Globus pallidus (tissue), 1 donor: ENCODE results near the gene CYTH2.
A peak's percentile ranks its signal among the peaks of the same experiment; 100 is the strongest.
"Not testable (repeated sequence)": the region's sequence is repeated elsewhere in the genome, so short reads cannot be mapped to it uniquely, and the experiment has no call there.

Source experiments
- DNase-seq: peaks from one replicate; pipeline ENCODE4 v3.0.0-alpha.2; 2015; ENCODE audit warnings: low spot score

CYTH2 gene

GRCh38 chr19:48477698-48478338 is 8.6 kb downstream of the CYTH2 start:
- no peak for DNase-seq

GRCh38 chr19:48478339-48479256 is 9.4 kb downstream of the CYTH2 start:
- no peak for DNase-seq

- DNase-seq, result no peak
Measured at GRCh38 chr19:48479686-48480085, 10.5 kb downstream of the CYTH2 start.

- no peak for DNase-seq
Measured at GRCh38 chr19:48480183-48480557, 11.0 kb downstream of the CYTH2 start.

GRCh38 chr19:48480558-48481500 is 11.7 kb downstream of the CYTH2 start:
- DNase-seq, result no peak

- DNase-seq, result no peak
Measured at GRCh38 chr19:48481846-48482639, 12.9 kb downstream of the CYTH2 start.

GRCh38 chr19:48483301-48483700 is 14.1 kb downstream of the CYTH2 start:
- DNase-seq, result no peak

GRCh38 chr19:48484247-48484893 is 15.2 kb downstream of the CYTH2 start:
- DNase-seq, result no peak

GRCh38 chr19:48484931-48485612 is 15.9 kb downstream of the CYTH2 start:
- no peak for DNase-seq

- DNase-seq, result not testable (repeated sequence)
Measured at GRCh38 chr19:48486706-48487105, 17.5 kb downstream of the CYTH2 start.

- no peak for DNase-seq
Measured at GRCh38 chr19:48487544-48487943, 18.4 kb downstream of the CYTH2 start.

GRCh38 chr19:48487948-48488347 is 18.8 kb downstream of the CYTH2 start:
- DNase-seq, result no peak

- not testable (repeated sequence) for DNase-seq
Measured at GRCh38 chr19:48488478-48488877, 19.3 kb downstream of the CYTH2 start.

GRCh38 chr19:48489608-48490216 is 20.5 kb downstream of the CYTH2 start:
- DNase-seq, result no peak

GRCh38 chr19:48490981-48491792 is 22.0 kb downstream of the CYTH2 start:
- no peak for DNase-seq

- DNase-seq, result no peak
Measured at GRCh38 chr19:48491793-48492123, 22.6 kb downstream of the CYTH2 start.

GRCh38 chr19:48492925-48493717 is 24.0 kb downstream of the CYTH2 start:
- DNase-seq, result peak; percentile 82

GRCh38 chr19:48493718-48494401 is 24.7 kb downstream of the CYTH2 start:
- DNase-seq, result no peak
